ENCODE data around the gene ASL.

DNA sequence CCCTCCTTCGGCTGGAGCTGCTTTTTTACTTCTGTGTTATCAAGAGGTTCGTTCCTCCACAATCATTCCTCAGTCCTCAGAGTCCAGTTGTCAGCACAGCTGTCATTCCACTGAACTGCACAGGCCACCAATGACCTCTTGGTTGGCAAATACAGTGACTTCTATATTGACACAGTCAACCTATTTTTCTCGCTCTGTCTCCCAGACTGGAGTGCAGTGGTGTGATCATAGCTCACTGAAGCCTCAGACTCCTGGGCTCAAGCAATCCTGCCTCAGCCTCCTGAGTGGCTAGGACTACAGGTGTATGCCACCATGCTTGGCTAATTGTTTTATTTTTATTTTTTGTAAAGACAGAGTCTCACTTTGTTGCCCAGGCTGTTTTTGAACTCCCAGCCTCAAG is 66.7 kb downstream of the ASL start:
- TF ChIP-seq, protein P1, sequence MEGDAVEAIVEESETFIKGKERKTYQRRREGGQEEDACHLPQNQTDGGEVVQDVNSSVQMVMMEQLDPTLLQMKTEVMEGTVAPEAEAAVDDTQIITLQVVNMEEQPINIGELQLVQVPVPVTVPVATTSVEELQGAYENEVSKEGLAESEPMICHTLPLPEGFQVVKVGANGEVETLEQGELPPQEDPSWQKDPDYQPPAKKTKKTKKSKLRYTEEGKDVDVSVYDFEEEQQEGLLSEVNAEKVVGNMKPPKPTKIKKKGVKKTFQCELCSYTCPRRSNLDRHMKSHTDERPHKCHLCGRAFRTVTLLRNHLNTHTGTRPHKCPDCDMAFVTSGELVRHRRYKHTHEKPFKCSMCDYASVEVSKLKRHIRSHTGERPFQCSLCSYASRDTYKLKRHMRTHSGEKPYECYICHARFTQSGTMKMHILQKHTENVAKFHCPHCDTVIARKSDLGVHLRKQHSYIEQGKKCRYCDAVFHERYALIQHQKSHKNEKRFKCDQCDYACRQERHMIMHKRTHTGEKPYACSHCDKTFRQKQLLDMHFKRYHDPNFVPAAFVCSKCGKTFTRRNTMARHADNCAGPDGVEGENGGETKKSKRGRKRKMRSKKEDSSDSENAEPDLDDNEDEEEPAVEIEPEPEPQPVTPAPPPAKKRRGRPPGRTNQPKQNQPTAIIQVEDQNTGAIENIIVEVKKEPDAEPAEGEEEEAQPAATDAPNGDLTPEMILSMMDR (IDR thresholded peaks at IDR 0.05; ENCODE audit: insufficient read depth, low read depth, low read length), result no peak
- TF ChIP-seq EZH2 (IDR thresholded peaks at IDR 0.05; ENCODE audit: insufficient read depth, low read length), result no peak

Measured in astrocyte (in vitro differentiated cells and primary cell).